Keratinocyte (primary cell): ENCODE results near the gene MRPL43. TPM values are rescaled to one million over a fixed set of nuclear protein-coding genes. Genes with fewer than 3 reads are reported as not detected.

ENCODE experiments used
- DNase-seq: peaks from one replicate; pipeline ENCODE4 v3.0.0-alpha.2; 2011; ENCODE audit warnings: low read depth, missing footprints, low spot score
- FAIRE-seq: peaks from 2 replicates; lab custom pipeline; 2011; peaks lifted over from hg19 to GRCh38; lab: Jason Lieb, UNC
- H2AFZ ChIP-seq: 2 replicates; pipeline ENCODE4 v1.6.0; 2012; ENCODE audit warnings: low read length, control low read depth, inconsistent platforms; ENCODE audit not compliant: control insufficient read depth
- H3K27ac ChIP-seq: 2 replicates; pipeline ENCODE4 v1.5.1; 2011; ENCODE audit warnings: low read length; ENCODE audit not compliant: control insufficient read depth, insufficient read depth
- H3K27me3 ChIP-seq: 3 replicates; pipeline ENCODE4 v1.6.0; 2011; ENCODE audit warnings: low read length; ENCODE audit not compliant: control insufficient read depth, insufficient read depth; ENCODE audit errors: extremely low read depth
- H3K36me3 ChIP-seq, 2 experiments: 2 replicates in 1 of 2; 3 replicates in 1 of 2; pipeline ENCODE4 v1.5.1; 2011; ENCODE audit warnings: low read length in 2 of 2, mild to moderate bottlenecking in 1 of 2; ENCODE audit not compliant: control insufficient read depth in 2 of 2, insufficient read depth in 2 of 2; ENCODE audit errors: extremely low read depth in 1 of 2
- H3K4me1 ChIP-seq: 3 replicates; pipeline ENCODE4 v1.5.1; 2011; ENCODE audit warnings: low read length; ENCODE audit not compliant: control insufficient read depth, insufficient read depth; ENCODE audit errors: extremely low read depth
- H3K4me2 ChIP-seq: 3 replicates; pipeline ENCODE4 v1.6.0; 2011; ENCODE audit warnings: low read depth, low read length; ENCODE audit not compliant: control insufficient read depth, insufficient read depth; ENCODE audit errors: extremely low read depth
- H3K4me3 ChIP-seq, 3 experiments: fragments of 200-600 bp in 1 of 3; sonication (generic) in 1 of 3; 2 replicates in 2 of 3; 3 replicates in 1 of 3; pipeline ENCODE4 v1.5.1; 2011 to 2016; ENCODE audit warnings: low read length in 3 of 3, mild to moderate bottlenecking in 3 of 3, control low read depth in 2 of 3, inconsistent platforms in 1 of 3, low read depth in 1 of 3, mixed read lengths in 1 of 3, mixed run types in 1 of 3, moderate library complexity in 1 of 3; ENCODE audit not compliant: control insufficient read depth in 2 of 3, insufficient read depth in 2 of 3; ENCODE audit errors: extremely low read depth in 1 of 3
- H3K79me2 ChIP-seq: 2 replicates; pipeline ENCODE4 v1.6.0; 2012; ENCODE audit warnings: low read length; ENCODE audit not compliant: control insufficient read depth, insufficient read depth
- H3K9ac ChIP-seq: 3 replicates; pipeline ENCODE4 v1.6.0; 2011; ENCODE audit warnings: low read length; ENCODE audit not compliant: control insufficient read depth, insufficient read depth; ENCODE audit errors: extremely low read depth
- H3K9me1 ChIP-seq: 3 replicates; pipeline ENCODE4 v1.6.0; 2011; ENCODE audit warnings: low read length; ENCODE audit not compliant: control insufficient read depth, insufficient read depth; ENCODE audit errors: extremely low read depth
- H3K9me3 ChIP-seq: 2 replicates; pipeline ENCODE4 v1.5.1; 2012; ENCODE audit warnings: low read depth, low read length; ENCODE audit not compliant: control insufficient read depth
- H4K20me1 ChIP-seq: 3 replicates; pipeline ENCODE4 v1.6.0; 2011; ENCODE audit warnings: low read length; ENCODE audit not compliant: control insufficient read depth, insufficient read depth; ENCODE audit errors: extremely low read depth
- EZH2 ChIP-seq: IDR thresholded peaks from one replicate; pipeline ENCODE4 v1.6.1; 2012; ENCODE audit warnings: inconsistent platforms, mild to moderate bottlenecking, low read length, moderate library complexity
- dilution Hi-C: fragments of 300-500 bp; cut with MboI; formaldehyde crosslinking; loops from one replicate; pipeline ENCODE4 v1.7.0; 2020; ENCODE audit warnings: low sequenced_read_pairs; ENCODE audit not compliant: extremely low pct_ligation_motif_present
- polyA plus RNA-seq, 5 experiments: library from polyadenylated mRNA; depleted of rRNA in 3 of 5; stranded (reverse) in 3 of 5; stranded (forward) in 1 of 5; unstranded in 1 of 5; fragments of >200 nt; gene quantifications; 1 replicate in 1 of 5; 2 replicates in 3 of 5; 3 replicates in 1 of 5; pipeline versions ENCODE4 v1.2.1 to v1.2.3, GENCODE V29; 2011 to 2012; ENCODE audit warnings: missing spikeins in 2 of 5, low read depth in 1 of 5, low replicate concordance in 1 of 5
- TF ChIP-seq, protein P1 (sequence below), 3 experiments: IDR thresholded peaks in 1 of 3; conservative IDR thresholded peaks in 1 of 3; optimal IDR thresholded peaks in 1 of 3; 2 replicates in 2 of 3; 3 replicates in 1 of 3; pipeline versions ENCODE3 to v1.5.1; 2011; ENCODE audit warnings: low read length in 3 of 3, mild to moderate bottlenecking in 3 of 3, moderate library complexity in 2 of 3, control low read depth in 1 of 3, inconsistent platforms in 1 of 3; ENCODE audit not compliant: insufficient read depth in 2 of 3; ENCODE audit errors: extremely low read depth in 1 of 3

Gene MRPL43
- polyA plus RNA-seq, 1 donor (not counting 4 experiments of a cell fraction or from before 2014, with no cell fraction given), result 71.1 TPM

DNA sequence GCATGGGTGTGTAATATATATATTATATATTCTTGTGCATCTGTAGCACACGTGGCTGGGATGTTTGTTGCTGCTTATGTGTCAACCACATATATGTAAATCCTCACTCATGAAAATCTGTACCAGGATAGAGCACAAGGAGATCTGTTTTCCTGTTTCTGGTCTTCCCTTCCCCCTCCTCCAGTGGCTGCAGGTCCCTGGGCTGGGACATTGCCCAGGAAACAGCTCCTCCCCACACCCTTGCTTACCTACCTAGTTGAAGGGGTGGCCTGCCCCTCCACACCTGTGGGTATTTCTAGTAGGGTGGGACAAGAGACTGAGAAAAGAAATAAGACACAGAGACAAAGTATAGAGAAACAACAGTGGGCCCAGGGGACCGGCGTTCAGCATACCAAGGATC lies 46.0 kb upstream of the MRPL43 start:
- Histone ChIP-seq H3K9ac (peak overlapping the region; percentile 77), H4K20me1 (no peaks in the 10 kb centered on the region), H3K27ac (peak overlapping the region; percentile 84), H3K4me2 (peak overlapping the region; percentile 99), H3K27me3 (peaks cover 5% of the 10 kb centered on the region), H3K79me2 (peaks cover 5% of the 10 kb centered on the region), H3K36me3 (peaks cover 21 to 34% of the 10 kb centered on the region in 2 experiments), H2AFZ (no peak overlapping the region), H3K4me1 (peaks cover 27% of the 10 kb centered on the region), H3K9me1 (no peaks in the 10 kb centered on the region), H3K9me3 (no peaks in the 10 kb centered on the region), H3K4me3 (peak overlapping the region; percentile 64 to 86 (median 80))
- DNase-seq (no peak), FAIRE-seq (no peak)
- TF ChIP-seq, protein P1, sequence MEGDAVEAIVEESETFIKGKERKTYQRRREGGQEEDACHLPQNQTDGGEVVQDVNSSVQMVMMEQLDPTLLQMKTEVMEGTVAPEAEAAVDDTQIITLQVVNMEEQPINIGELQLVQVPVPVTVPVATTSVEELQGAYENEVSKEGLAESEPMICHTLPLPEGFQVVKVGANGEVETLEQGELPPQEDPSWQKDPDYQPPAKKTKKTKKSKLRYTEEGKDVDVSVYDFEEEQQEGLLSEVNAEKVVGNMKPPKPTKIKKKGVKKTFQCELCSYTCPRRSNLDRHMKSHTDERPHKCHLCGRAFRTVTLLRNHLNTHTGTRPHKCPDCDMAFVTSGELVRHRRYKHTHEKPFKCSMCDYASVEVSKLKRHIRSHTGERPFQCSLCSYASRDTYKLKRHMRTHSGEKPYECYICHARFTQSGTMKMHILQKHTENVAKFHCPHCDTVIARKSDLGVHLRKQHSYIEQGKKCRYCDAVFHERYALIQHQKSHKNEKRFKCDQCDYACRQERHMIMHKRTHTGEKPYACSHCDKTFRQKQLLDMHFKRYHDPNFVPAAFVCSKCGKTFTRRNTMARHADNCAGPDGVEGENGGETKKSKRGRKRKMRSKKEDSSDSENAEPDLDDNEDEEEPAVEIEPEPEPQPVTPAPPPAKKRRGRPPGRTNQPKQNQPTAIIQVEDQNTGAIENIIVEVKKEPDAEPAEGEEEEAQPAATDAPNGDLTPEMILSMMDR (optimal IDR thresholded peaks at IDR 0.05 in 1 of 3, IDR thresholded peaks at IDR 0.05 in 1 of 3, conservative IDR thresholded peaks at IDR 0.05 in 1 of 3; ENCODE audit: extremely low read depth in 1 of 3, insufficient read depth in 2 of 3, low read length in 3 of 3), result no peak
- TF ChIP-seq EZH2, result no peak
- dilution Hi-C loops, result no loop called here

DNA sequence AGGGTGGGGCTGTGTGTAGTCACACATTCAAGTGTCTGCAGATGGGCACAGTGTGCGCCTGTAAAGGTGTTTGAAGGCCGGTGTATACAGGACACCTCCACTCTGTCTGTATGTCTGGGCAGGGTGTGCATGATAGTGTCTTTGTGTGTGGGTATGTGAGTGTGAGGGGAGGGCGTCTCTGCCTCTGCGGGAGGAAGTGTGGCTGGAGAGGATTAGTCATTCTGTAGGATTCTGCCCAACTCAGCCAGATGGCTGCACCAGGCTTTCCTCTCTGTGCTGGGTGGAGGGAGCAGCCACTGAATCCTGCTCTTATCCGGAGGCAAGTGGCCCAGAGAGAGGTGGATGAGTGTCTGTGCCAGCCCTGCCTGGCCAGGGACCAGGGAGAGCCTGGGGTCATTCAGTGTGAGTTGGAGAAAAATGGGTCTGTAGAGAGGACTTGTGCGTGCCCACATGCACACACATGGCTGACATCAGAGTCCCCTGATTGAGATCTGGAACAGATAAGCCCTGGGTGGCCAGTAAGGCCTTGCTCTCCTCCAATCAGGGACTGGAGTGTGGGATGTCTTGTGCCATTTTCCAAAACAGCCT lies 45.4 kb upstream of the MRPL43 start:
- dilution Hi-C loops, result no loop called here
- peak overlapping the region; percentile 81 for H2AFZ ChIP-seq
- FAIRE-seq (peak; percentile 85), DNase-seq (no peak)
- TF ChIP-seq, protein P1 (optimal IDR thresholded peaks at IDR 0.05 in 1 of 3, IDR thresholded peaks at IDR 0.05 in 1 of 3, conservative IDR thresholded peaks at IDR 0.05 in 1 of 3; ENCODE audit: extremely low read depth in 1 of 3, insufficient read depth in 2 of 3, low read length in 3 of 3), result no peak
- no peak for TF ChIP-seq EZH2
- H3K9me3 ChIP-seq, result no peaks in the 10 kb centered on the region
- H3K4me3 ChIP-seq, result peak overlapping the region; percentile 64 to 86 (median 80)
- peak overlapping the region; percentile 84 for H3K27ac ChIP-seq
- peaks cover 17 to 30% of the 10 kb centered on the region in 2 experiments for H3K36me3 ChIP-seq
- H4K20me1 ChIP-seq, result no peaks in the 10 kb centered on the region
- H3K9ac ChIP-seq, result peak overlapping the region; percentile 77
- peaks cover 27% of the 10 kb centered on the region for H3K4me1 ChIP-seq
- no peaks in the 10 kb centered on the region for H3K9me1 ChIP-seq
- peaks cover 5% of the 10 kb centered on the region for H3K27me3 ChIP-seq
- peak overlapping the region; percentile 99 for H3K4me2 ChIP-seq
- H3K79me2 ChIP-seq, result peaks cover 5% of the 10 kb centered on the region
